Neural progenitor cell (in vitro differentiated cells): Measurements from ENCODE around the gene FBXW2.

Experiments used
- CTCF ChIP-seq: fragments of 200-600 bp; sonication (generic); IDR thresholded peaks from 2 replicates; pipeline ENCODE4 v1.5.1; 2017; ENCODE audit warnings: antibody characterized with exemption, mild to moderate bottlenecking
- EZH2 ChIP-seq: fragments of 200-600 bp; sonication (generic); IDR thresholded peaks from 2 replicates; pipeline ENCODE4 v1.6.1; 2017; ENCODE audit warnings: antibody characterized with exemption, mild to moderate bottlenecking, moderate library complexity

GRCh38 chr9:120779227-120779626, 14.0 kb downstream of the FBXW2 start:
- TF ChIP-seq EZH2 (no peak), CTCF (no peak)
